Stimulated activated naive CD8-positive, alpha-beta T cell treated with anti-CD3 and anti-CD28 coated beads, Interleukin-15, Interleukin-2, amounts not matched to agents 100 U/mL and 50 U/mL, for 24 hours (primary cell): ENCODE data around the gene ZCCHC14.
A peak's percentile ranks its signal among the peaks of the same experiment; 100 is the strongest.

ENCODE experiments used
- ATAC-seq: fragments of 150-1000 bp; cut with Tn5 transposase; one replicate; pipeline ENCODE4 v1.10.0; 2021
- DNase-seq: peaks from one replicate; pipeline ENCODE4 v3.0.0; 2021

ZCCHC14 gene

DNA sequence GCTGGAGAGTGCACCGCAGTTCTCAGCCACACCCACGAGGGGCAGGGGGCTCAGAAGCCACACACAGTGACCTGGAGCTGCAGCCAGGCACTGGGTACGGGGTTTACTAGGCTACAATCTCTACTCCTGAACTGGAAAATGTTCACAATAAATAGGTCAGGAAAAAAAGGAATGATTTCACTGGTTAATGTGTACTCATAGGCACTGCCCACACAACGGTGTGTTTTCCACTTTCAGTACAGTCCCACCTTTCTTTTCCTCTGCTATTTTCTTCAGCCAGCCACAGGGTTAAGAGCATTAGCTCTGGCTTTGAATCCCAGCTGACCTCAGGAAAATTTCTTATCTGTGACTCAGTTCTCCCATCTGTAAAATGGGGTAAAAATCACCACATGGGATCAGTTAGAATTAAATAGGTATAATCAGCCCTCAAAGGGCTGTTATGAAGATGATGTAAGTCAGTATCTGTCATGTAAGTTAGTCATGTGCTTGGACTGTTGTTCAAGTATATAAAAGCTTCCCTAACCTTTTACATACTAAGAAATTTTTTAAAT is 35.7 kb downstream of the ZCCHC14 start:
- ATAC-seq = peak; percentile 74
- DNase-seq = no peak

DNA sequence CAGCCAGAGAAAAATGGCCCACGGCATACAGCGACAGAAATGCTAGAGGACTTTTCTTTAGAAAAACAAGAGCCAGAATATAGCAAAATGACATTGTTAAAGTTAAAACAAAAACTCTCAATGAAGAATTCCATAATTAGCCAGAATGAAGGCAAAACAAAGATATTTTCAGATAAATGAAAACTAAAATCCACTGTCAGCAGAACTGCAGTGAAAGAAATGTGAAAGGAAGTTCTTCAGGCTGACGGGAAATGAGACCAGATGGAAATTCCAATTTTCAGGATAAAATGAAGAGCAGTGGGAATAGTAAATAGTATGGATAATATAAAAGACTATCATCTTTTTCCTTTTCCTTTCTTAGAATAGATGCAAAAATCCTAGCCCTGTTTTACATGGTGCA is 38.4 kb downstream of the ZCCHC14 start:
- DNase-seq (no peak), ATAC-seq (no peak)

- no peak for ATAC-seq
Observed at GRCh38 chr16:87453326-87453725, 39.5 kb downstream of the ZCCHC14 start.

DNA sequence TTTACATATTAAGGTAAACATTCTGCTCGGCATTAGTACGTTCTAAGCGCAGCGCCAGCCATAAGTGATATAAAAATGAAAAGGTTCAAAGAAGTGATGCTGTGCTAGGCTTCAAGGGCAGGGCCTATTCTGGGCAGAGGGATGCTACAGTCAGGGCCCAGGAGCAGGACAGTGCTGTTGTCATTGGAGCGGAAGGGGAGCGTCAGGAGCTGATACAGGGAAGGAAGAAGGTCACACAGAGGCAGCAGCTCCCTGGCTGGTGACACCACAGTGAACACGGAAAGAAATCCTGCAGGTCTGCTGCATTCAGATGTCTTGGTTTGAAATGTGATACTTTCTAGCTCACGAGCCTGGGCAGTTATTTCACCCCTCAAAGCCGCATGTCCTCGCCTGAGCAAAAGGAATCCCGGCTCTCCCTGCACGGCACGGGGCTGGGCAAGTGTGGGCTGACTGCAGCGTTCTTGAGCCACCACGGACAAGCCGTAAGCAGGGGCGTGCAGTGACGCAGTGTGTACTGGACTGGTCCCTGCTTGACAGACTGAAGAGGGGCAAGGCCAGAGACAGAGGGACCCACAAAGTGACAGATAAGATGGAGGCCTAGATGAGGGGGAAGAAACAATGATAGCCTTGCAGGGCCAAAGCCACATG is 41.1 kb downstream of the ZCCHC14 start:
- DNase-seq (no peak), ATAC-seq (no peak)

More at GRCh38 chr16:87453326-87453725, 39.5 kb downstream of the ZCCHC14 start:
- DNase-seq = no peak

GRCh38 chr16:87448866-87449265 is 44.0 kb downstream of the ZCCHC14 start:
- ATAC-seq = no peak
- DNase-seq = no peak

DNA sequence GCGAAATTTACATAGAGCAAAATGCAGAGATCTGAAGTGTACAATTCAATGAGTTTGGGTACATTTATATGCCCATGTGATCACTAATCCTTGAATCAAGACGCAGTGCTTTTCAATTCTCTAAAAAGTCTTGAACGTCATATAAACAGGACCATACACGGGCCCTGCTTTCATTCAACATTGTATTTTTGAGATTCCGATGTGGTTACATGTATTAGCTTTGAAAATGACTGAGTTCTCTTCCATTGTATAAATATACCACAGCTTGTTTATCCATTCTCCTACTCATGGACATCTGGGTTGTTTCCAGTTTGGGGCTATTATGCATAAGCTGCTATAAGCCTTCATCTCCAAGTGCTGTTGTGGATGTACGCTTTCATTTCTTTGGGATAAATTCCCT is 45.5 kb downstream of the ZCCHC14 start:
- no peak for DNase-seq
- no peak for ATAC-seq

DNA sequence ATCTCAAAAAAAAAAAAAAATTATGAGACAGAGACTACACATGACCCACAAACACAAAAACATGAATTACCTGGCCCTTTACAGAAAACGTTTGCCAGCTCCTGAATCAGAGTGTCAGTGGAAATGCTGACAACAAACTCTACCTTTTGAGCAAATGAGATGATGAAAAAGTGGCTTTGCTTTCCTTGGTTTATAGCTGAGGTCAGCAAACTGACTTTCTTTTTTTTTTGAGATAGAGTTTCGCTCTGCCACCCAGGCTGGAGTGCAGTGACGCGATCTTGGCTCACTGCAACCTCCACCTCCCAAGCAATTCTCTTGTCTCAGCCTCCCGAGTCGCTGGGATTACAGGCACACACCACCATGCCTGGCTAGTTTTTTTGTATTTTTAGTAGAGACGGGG is 46.3 kb downstream of the ZCCHC14 start:
- ATAC-seq = no peak
- no peak for DNase-seq

GRCh38 chr16:87445486-87445885 is 47.3 kb downstream of the ZCCHC14 start:
- no peak for ATAC-seq
- DNase-seq = no peak

GRCh38 chr16:87443964-87444363 is 48.9 kb downstream of the ZCCHC14 start:
- no peak for ATAC-seq

DNA sequence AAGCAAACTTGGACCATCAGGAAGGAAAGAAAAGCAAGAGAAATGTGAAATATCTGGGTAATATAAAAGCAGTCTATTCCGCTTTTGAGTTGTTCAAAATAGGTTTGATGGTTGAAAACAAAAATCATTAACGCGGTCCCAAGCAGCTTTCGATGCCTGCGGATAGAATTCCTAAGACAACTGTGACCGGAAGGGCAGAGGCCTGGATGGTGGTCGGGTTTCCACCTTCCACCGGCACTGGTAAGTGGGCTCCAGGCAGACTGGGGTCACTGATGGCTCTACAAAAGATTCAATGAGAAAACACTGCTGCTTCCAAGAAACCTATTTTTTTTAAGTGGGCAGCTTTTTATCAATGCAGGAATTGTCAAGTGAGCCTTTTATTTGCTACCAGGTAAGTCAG is 49.8 kb downstream of the ZCCHC14 start:
- DNase-seq = no peak
- no peak for ATAC-seq

More at GRCh38 chr16:87443964-87444363, 48.9 kb downstream of the ZCCHC14 start:
- no peak for DNase-seq

- ATAC-seq = no peak
- no peak for DNase-seq
Observed at GRCh38 chr16:87442581-87442966, 50.2 kb downstream of the ZCCHC14 start.

- ATAC-seq = no peak
- no peak for DNase-seq
Observed at GRCh38 chr16:87441886-87442580, 50.8 kb downstream of the ZCCHC14 start.

GRCh38 chr16:87439926-87440325 is 52.9 kb downstream of the ZCCHC14 start:
- ATAC-seq = no peak

DNA sequence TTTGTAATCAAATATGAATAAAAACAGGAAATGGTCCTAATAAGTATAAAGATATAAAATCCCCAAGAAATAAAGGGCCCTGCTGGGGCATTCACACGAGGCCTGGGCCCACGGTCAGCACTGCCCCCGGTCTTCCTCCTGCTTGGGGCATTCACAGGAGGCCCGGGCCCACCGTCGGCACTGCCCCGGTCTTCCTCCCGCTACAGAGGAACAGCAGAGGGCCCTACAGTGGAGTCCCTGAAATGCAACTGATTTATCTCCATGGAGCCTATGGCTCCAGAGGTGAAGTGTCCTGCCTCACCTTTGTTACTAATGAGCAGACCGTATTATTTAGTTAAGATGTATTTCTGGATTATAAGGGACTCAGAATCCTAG is 54.2 kb downstream of the ZCCHC14 start:
- DNase-seq (no peak), ATAC-seq (no peak)

More at GRCh38 chr16:87439926-87440325, 52.9 kb downstream of the ZCCHC14 start:
- no peak for DNase-seq

- no peak for ATAC-seq
- no peak for DNase-seq
Observed at GRCh38 chr16:87437911-87438610, 54.8 kb downstream of the ZCCHC14 start.

GRCh38 chr16:87437327-87437726 is 55.5 kb downstream of the ZCCHC14 start:
- no peak for DNase-seq
- no peak for ATAC-seq

- DNase-seq (peak; percentile 49), ATAC-seq (peak; percentile 86)
Observed at GRCh38 chr16:87436225-87437172, 56.3 kb downstream of the ZCCHC14 start.

DNA sequence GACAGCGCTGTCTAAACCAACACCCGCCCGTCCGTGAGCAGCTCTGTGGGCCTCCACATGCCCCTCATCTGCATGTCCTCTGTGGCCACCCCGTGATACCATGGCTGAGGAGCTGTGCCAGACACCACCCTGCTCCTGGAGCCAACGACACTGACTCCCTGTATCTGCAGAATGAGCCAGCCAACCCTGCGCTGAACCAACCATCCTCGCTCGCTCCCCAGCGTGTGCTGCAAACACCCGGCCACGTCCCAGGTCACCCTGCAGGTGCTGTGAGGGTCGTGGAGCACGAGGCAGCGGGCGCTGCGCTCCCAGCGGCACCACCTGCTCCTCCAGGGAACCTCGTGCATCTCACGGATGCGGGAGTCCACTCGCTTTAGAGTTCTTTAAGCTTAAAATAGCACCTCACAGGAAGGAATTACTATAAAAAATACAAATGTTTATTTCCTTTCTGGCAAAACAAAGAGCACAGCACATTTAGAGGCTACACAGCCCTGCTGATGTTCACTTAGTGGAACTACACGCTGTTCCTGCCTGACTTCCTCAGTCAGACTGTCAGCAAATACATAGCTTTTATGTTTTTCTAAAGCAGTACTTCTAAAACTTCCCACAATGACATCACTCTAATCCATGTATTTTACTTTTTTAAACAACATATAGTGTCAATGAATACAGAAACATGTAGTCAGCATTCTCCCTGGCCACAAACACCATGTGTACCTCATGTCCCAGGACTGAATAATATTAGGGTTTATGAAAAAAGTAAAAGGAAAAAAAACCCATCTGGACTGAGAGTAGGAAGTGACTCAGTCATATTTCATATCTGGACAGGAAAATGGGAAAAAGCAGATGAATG is 57.2 kb downstream of the ZCCHC14 start:
- no peak for DNase-seq
- ATAC-seq = no peak

DNA sequence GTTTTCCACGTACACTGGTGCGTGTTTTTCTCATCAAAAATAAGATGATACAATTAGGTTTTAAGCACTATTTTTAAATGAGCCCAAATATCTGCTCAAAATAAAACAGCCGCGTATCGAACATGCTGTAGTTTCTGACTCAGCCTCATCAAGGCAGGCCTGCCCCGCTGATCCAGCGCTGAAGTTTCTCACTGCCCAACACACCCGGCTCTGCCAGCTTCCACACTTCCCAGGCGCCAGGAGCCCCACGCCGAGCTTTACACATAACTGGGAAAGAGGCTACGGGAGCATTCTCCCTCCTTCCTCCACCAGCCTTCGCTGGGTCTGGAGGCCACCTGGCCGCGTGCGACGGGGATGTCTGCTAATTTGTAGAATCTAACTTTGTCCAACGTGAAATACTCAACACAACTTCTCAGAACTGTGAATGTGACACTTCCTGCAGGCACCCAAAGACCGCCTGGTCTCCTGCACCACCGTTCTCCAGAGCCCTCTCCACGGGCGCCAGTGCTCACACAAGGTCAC is 58.6 kb downstream of the ZCCHC14 start:
- DNase-seq (no peak), ATAC-seq (no peak)

DNA sequence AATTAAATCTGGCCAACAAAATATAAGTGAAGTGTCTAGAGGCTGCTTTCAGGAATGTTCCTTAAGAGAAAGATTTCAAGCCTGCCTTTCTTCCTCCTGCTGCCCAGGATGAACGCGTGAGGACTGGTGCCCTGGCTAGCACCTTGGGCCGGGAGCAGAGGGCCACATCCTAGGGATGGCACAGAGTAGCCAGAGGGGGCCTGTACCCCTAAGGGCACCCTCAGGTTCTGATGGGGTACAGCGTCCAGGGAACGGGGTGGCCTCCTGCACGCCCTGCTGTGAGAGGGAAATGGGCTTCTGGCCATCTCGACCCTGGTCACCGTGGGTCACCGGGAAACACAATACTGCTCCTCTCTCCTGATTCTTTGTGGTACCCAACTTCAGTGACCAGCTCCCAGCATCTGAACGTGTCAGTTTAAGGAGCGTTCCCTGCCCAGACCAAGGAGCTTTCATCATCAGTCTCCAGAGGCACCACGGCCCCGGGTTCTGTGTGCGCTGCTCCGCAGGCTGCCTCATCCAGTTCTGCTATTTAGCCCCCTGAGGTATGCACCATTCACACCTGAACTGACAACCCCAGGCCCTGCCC is 60.4 kb downstream of the ZCCHC14 start:
- ATAC-seq (no peak), DNase-seq (no peak)
